ENCODE results near the gene POU2AF1.

POU2AF1 gene

DNA sequence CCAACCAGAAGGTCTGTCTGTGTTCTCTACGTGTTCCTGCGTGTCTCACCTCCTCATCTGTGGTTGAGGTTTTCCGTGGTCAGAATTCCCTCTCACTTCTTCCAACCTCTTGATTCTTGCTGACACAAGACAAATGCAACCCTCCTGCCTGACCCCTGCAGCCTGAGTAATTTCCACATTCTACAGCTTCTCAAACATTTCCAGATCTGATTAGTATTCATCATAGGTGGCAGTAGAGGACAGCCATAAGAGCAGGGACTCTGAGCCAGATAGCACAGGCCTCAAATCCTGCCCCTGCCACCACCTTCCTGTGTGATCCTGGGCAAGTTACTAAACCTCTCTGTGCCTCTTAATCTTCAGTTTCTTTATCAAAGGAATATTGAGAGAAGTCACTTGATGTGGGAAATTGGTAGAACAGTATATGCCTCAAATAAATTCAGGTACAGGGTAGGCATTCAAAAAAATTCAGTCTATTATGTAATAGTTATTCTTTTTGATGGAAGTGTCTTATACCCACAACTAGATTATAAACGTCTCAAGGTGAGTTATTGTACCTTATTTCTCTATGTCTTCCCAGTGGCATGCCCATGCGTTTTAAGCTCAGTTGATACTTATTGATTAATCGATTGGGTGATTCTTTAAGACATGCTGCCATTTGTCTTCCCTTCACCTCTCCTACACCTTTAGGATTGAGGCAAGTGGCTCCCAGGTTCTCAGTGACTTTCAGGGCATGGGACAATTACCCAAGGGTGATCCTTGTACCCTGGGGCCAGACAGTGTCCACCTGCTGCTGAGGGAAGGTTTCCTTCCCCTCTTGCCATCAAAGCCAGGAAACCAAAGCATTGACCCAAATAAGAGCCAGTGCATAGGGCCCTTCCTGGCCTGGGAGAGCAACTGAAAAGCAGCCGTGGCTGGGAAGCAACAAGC, 19.6 kb downstream of the POU2AF1 start:
- DNase-seq, result no peak

DNA sequence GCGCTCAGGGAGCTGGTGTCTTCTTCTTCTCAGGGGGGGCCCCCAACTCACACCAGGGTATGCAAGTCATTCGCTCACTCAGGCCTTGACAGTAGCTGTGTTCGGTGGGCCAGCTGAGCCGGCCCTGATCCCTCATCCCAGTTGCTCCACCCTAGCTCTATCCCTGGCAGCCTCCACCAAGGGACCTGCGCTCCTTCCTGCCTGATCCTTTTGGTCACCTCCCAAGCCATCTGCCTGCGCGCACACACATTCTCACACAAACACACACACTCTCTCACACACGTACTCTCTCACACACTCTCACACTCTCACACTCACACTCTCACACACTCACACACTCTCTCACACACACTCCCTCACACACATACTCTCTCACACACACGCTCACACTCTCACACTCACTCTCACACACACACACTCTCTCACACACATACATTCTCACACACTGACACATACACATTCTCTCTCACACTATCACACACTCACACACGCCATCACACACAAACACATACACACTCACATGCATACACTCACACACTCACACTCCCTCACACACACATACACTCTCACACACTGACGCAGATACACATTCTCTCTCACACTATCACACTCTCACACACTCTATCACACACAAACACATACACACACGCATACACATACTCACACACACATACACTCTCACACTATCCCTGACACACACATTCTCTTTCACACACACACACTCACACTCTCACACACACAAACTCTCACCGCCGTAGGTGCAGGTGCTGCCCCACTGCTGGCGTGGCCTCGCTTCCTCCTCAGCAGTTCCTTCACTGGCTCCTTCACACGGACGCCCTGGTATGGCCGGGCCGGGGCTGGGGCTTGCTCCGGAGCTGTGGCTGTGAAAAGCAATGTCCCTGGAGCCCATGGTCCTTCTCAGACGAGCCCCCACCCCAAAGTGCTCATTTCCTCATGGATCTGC, 20.8 kb downstream of the POU2AF1 start:
- DNase-seq, result no peak

GRCh38 chr11:111357150-111358037, 21.7 kb downstream of the POU2AF1 start:
- DNase-seq, result no peak

- no peak for DNase-seq
Measured at GRCh38 chr11:111356660-111357048, 22.4 kb downstream of the POU2AF1 start.

GRCh38 chr11:111355956-111356659, 23.0 kb downstream of the POU2AF1 start:
- no peak for DNase-seq

- no peak for DNase-seq
Measured at GRCh38 chr11:111355101-111355500, 24.0 kb downstream of the POU2AF1 start.

GRCh38 chr11:111354601-111354891, 24.5 kb downstream of the POU2AF1 start:
- DNase-seq, result no peak

DNA sequence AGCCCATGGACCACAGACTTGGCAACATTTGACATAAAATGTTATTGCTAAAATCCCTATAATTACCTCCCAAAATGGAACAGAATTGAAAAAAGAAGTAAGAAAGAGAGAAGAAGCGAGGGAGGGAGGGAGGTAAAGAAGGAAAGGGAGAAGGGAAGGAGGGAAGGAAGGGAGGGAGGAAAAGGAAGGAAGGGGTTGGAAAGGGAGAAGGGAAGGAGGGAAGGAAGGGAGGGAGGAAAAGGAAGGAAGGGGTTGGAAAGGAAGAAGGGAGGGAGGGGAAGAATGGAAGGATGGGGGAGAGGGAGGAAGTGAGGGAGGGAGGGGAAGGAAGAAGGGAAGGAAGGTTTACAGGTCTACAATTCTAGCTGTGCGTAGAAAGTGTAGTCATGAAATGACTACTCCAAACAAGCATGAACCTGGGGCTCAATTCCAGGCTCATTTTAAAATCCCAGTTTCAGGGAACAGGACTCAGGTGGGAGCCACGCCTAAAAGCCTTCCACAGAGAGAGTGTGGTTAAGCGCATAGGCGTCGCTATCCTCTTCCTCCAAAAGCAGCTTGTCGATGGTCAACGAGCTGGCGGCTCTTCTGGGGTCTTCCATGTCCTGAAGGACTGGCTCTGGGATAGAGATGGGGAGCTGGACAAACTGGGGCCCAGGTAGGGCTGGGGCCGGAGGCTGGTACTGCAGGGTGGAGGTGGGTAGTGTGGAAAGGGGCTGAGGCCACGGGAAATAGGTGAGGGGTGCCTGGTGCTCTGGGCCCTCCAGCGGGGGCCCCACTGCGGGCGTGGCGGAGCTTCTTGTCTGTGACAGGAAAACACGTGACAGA, 25.1 kb downstream of the POU2AF1 start:
- DNase-seq, result no peak

DNA sequence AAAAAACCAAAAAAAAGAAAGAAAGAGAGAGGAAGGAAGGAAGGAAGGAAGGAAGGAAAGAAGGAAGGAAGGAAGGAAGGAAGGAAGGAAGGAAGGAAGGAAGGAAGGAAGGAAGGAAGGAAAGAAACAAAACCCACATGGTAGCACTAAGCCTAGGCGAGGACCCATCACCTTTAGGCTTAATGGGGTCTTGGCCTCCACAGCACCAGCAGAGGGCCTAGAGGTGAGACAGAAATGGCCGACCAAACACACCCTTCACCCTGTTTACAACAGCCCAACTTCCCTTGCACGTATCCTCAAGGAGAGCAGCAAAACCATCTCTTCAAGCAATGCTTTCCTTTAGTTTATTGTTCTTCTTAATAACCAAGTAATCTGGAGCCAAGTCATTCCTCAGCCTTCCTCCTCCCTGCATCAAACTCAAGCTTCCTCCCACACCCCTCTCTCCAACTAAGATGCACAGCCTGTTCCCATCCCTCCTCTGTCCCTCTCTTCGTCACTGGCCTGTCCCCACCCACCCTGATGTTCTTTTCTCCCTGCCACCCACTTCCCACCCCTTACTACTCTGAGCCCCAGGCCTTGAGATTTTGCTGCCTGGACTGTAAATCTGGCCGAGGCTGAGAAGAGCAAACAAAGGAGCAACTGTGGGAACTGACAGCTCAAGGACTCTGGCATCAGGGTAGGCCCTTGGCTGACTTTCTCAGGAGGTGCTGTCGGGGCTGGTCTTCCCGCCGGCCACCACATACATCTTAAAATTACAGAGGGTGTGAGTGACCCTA, 26.0 kb downstream of the POU2AF1 start:
- DNase-seq, result no peak

DNA sequence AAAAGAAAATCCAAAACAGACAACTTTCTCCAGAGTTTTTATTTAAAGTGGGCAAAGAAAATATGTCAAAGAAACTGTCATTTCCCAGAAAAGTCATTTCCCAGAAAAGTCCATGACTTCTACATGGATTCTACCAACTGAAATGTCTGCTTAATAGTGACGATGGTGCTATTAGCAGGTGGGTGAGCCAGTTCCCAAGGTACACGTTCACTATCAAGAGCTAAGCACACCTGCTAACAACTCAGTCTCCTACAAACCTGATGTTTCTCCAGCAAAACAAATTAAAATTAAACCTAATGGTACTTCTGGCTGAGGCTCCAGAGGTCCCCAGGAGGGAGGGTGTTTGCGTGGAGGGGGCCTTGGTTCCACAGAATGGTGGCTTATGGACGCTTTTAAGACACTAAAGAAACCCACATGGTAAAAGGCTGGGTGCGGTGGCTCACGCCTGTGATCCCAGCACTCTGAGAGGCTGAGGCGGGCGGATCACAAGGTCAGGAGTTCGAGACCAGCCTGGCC, 26.8 kb downstream of the POU2AF1 start:
- DNase-seq, result no peak

DNA sequence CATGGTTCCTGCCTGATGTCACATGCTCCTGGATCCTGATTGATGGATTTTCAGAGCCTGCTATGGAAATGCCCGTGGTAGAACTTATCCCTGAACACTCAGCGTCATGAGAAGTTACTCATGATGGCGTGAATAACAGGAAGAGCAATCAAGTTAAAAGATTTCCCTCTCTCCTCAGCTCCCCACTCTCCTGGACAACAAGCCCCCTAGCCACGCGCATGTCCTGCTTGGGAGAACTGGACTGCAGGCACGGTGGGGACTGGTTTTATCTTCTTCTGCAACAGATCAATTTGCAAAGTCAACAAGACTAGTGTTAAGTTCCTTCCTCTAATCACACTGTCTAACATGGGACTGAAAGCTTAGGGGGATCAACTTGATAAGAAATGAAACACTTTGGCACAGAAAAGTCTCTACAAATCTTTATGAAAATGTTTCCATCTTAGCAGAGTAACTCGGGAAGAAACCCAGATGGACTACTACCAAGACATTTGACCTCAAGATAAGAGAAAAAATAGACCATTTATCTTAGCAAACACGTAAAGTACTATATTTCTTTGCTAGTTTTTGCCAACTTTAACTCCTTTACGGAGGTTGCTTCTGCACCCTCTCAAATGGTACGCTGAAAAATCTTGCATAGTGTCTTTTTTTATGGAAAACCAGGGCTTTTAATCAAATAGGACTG, 27.6 kb downstream of the POU2AF1 start:
- DNase-seq, result no peak

DNA sequence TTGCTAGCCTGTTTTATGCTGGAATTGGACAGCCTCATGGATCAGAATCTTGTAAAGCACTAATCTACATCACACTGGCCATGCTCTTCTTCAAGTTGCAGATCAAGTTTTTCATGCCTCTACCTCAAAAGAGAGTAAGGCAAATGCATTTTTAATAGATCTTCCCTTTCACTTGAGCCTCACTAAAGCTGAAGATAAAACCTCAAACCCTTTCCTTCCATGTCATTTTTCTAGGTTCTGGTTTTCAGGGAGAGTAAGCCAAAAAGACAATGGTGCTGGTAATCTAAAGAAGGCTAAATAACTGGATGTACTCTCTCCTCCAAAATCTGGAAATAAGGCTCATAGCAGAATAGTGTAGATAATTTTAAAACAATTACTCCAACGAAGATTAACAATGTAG, 28.3 kb downstream of the POU2AF1 start:
- no peak for DNase-seq

DNA sequence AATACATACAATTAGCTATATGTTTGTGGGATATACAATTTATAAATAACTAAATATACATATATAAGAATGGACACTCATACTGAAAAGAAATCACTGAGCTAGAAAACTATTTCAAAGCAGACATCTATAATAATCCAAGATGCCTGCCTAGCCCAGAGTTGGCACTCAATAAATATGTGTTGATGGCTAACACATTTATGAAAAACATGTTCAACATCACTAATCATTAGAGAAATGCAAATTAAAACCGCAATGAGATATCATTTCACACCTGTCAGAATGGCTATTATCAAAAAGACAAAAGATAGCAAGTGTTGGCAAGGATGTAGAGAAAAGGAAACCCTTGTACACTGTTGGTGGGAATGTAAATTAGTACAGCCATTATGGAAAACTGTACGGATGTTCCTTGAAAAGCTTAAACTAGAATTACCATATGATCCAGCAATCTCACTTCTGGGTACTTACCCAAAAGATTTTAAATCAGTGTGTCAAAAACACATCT, 29.8 kb downstream of the POU2AF1 start:
- no peak for DNase-seq

- DNase-seq, result no peak
Measured at GRCh38 chr11:111348147-111348546, 30.9 kb downstream of the POU2AF1 start.

DNA sequence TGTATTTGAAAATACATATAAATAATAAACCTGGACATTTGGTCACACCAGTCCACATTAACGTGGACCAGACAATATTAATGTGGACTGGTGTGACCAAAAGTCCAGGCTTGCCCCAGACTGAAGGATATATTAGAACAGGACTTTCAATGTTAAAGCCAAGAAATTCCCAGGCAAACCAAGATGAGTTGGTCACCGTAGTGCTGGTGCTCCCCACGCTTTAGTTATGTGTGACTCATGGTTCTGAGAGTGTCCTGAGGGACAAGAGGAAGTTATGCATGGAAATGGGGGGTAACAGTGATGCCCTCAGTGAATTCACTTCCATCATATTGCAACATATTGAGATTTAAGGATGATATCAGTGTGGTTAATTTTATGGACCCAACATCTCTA, 31.4 kb downstream of the POU2AF1 start:
- DNase-seq, result no peak

DNA sequence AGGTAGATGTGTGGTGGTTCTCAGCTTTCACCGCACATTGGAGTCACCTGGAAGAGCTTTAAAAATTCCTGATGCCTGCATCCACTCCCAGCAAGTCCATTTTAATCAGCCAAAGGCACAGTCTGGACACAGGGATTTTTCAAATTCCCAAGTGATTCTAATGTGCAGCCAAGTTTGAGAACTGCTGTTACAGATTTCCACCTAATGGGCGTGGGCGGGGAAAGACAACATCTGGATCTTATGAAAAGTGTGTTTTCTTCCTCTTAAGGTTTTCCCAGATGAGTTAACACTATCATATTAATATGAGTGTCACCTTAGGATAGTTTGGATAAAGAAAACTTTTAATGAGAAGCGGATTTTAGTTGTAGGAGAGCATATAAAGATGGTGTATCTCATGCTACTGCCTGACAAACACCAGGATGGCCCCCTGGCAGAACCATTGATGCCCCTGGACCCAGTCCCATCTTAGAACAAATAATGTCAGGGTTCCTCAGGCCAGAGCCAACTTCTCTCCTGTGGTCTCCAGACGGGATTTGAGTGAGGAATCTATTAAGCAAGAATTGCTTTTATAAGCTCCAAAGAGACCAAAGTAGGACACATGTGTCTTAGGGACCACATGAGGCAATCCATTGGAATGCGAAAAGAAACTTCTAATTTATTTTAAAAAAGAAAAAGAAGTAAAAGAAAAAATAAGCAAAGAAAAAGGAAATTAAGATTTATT, 31.9 kb downstream of the POU2AF1 start:
- DNase-seq, result no peak

DNA sequence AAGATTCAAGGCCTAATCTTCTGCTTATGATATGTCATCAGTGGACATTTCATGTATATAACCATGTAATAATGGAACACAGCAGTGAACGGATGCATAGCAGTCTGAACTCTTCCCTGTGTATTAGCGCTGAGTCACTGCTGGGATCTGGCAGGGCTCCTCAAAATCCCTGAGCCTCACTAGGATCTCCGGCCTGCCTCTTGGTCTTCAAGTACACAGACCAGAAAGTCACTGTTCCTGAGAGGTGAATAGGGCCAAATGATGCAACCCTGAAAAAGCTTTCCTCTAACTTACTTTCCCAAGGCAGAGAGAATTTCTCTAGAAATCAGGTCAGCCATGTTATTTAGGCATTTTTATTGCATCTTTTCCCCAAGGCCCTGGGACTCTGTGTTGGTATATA, 35.0 kb downstream of the POU2AF1 start:
- no peak for DNase-seq

DNA sequence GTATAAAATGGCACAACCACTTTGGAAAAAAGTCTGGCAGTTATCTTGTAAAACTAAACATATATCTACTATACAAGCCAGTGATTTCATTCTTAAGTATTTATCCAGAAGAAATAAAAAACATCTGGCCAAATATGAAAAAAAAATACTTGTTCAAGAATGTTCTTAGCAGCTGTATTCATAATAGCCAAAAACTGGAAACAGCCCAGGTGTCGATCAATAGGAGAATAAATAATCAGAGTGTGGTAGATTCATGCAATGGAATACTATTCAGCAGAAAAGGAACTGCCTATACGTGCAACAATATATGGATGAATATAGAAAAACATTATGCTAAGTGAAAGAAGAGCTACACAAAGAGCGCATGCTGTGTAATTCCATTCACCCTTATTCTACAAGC, 36.7 kb downstream of the POU2AF1 start:
- DNase-seq, result no peak

Data from cerebellar nuclear complex (tissue), 1 donor.